Endothelial cell of umbilical vein (primary cell): Measurements from ENCODE around the gene NGFR. TPM values are rescaled to one million over a fixed set of nuclear protein-coding genes. Genes with fewer than 3 reads are reported as not detected.

ENCODE experiments used
- BruUV-seq: library from RNA; stranded (reverse); fragments of 400-500 nt; replicated peaks from 2 replicates; lab custom pipeline; 2021; lab: Mats Ljungman, UMichigan
- CTCF ChIA-PET: fragments of 300-600, 350-600 bp; sonication (Branson Sonifier 250); formaldehyde crosslinking; loops from one replicate; lab custom pipeline; 2021; ENCODE audit warnings: antibody characterized with exemption, inconsistent platforms; lab: Charles Lee
- POLR2A ChIA-PET: fragments of 300-600, 350-600 bp; sonication (Branson Sonifier 250); formaldehyde crosslinking; loops from one replicate; lab custom pipeline; 2021; ENCODE audit warnings: antibody characterized with exemption, inconsistent platforms; lab: Charles Lee
- DNase-seq: peaks from one replicate; pipeline ENCODE4 v3.0.0-alpha.2; 2011; ENCODE audit warnings: low read depth, low spot score
- FAIRE-seq: peaks from 2 replicates; lab custom pipeline; 2011; peaks lifted over from hg19 to GRCh38; lab: Jason Lieb, UNC
- H2AFZ ChIP-seq: 2 replicates; pipeline ENCODE4 v1.6.0; 2012; ENCODE audit warnings: low read depth, low read length, control low read depth, inconsistent platforms
- H3K27ac ChIP-seq: 2 replicates; pipeline ENCODE4 v1.5.1; 2011; ENCODE audit warnings: low read depth, mild to moderate bottlenecking, control low read depth, low read length, moderate library complexity; ENCODE audit not compliant: insufficient read depth
- H3K27me3 ChIP-seq, 2 experiments: 2 replicates each; pipeline versions ENCODE4 v1.6.0 to v1.6.1; 2011; ENCODE audit warnings: low read length in 2 of 2, mixed read lengths in 1 of 2; ENCODE audit not compliant: control insufficient read depth in 2 of 2, insufficient read depth in 2 of 2
- H3K36me3 ChIP-seq, 2 experiments: 2 replicates in 1 of 2; 3 replicates in 1 of 2; pipeline ENCODE4 v1.5.1; 2011; ENCODE audit warnings: low read length in 2 of 2, mild to moderate bottlenecking in 1 of 2, moderate library complexity in 1 of 2; ENCODE audit not compliant: control insufficient read depth in 2 of 2, insufficient read depth in 2 of 2; ENCODE audit errors: extremely low read depth in 1 of 2
- H3K4me1 ChIP-seq: 3 replicates; pipeline ENCODE4 v1.5.1; 2011; ENCODE audit warnings: mild to moderate bottlenecking, low read length; ENCODE audit not compliant: control insufficient read depth, insufficient read depth; ENCODE audit errors: extremely low read depth
- H3K4me2 ChIP-seq: 2 replicates; pipeline ENCODE4 v1.6.1; 2011; ENCODE audit warnings: low read length, control low read depth, mixed read lengths; ENCODE audit not compliant: insufficient read depth
- H3K4me3 ChIP-seq, 3 experiments: fragments of 200-600 bp in 1 of 3; sonication (generic), shearing (Covaris generic) in 1 of 3; replicated peaks in 1 of 3; 2 replicates each; pipeline ENCODE4 v1.5.1; 2011 to 2016; ENCODE audit warnings: control low read depth in 3 of 3, low read length in 3 of 3, mild to moderate bottlenecking in 2 of 3, inconsistent platforms in 1 of 3, low read depth in 1 of 3, moderate library complexity in 1 of 3; ENCODE audit not compliant: insufficient read depth in 1 of 3
- H3K79me2 ChIP-seq: 2 replicates; pipeline ENCODE4 v1.6.0; 2012; ENCODE audit warnings: low read length, inconsistent platforms; ENCODE audit not compliant: control insufficient read depth, insufficient read depth
- H3K9ac ChIP-seq: replicated peaks from 2 replicates; pipeline ENCODE3; 2011; ENCODE audit warnings: low read length, control low read depth; ENCODE audit not compliant: insufficient read depth; ENCODE audit errors: extremely low read depth
- H3K9me1 ChIP-seq: replicated peaks from 3 replicates; pipeline ENCODE4 v1.6.0; 2011; ENCODE audit warnings: mild to moderate bottlenecking, low read length; ENCODE audit not compliant: control insufficient read depth, insufficient read depth; ENCODE audit errors: extremely low read depth
- H3K9me3 ChIP-seq: replicated peaks from 2 replicates; pipeline ENCODE4 v1.5.1; 2012; ENCODE audit warnings: low read length, inconsistent platforms; ENCODE audit not compliant: control insufficient read depth, insufficient read depth
- H4K20me1 ChIP-seq: replicated peaks from 2 replicates; pipeline ENCODE3; 2011; ENCODE audit warnings: mild to moderate bottlenecking, low read length; ENCODE audit not compliant: control insufficient read depth, insufficient read depth; ENCODE audit errors: extremely low read depth
- CTCF ChIP-seq, 2 donors: IDR thresholded peaks; 1 replicate in 1 of 2; 2 replicates in 1 of 2; pipeline ENCODE4 v1.5.1; 2011; ENCODE audit warnings: low read length in 2 of 2, mild to moderate bottlenecking in 2 of 2, moderate library complexity in 2 of 2, control low read depth in 1 of 2, inconsistent platforms in 1 of 2, low read depth in 1 of 2; ENCODE audit not compliant: insufficient read depth in 1 of 2; ENCODE audit errors: extremely low read depth in 1 of 2
- EZH2 ChIP-seq: IDR thresholded peaks from 2 replicates; pipeline ENCODE4 v1.6.1; 2012; ENCODE audit warnings: borderline replicate concordance, low read depth, mild to moderate bottlenecking, moderate library complexity, low read length, inconsistent platforms; ENCODE audit not compliant: severe bottlenecking
- FOS ChIP-seq: IDR thresholded peaks from 2 replicates; pipeline ENCODE4 v1.6.1; 2011; ENCODE audit warnings: mild to moderate bottlenecking, low read length, moderate library complexity, borderline replicate concordance; ENCODE audit not compliant: insufficient read depth
- GATA2 ChIP-seq: IDR thresholded peaks from 2 replicates; pipeline ENCODE4 v1.7.0; 2011; ENCODE audit warnings: low read depth, mild to moderate bottlenecking, moderate library complexity, mixed read lengths, low read length; ENCODE audit not compliant: insufficient read length, insufficient read depth
- JUN ChIP-seq: IDR thresholded peaks from 2 replicates; pipeline ENCODE4 v1.6.1; 2011; ENCODE audit warnings: borderline replicate concordance, low read depth; ENCODE audit not compliant: insufficient read length, insufficient read depth
- MAX ChIP-seq: IDR thresholded peaks from 2 replicates; pipeline ENCODE4 v1.6.1; 2011; ENCODE audit not compliant: insufficient read depth, insufficient read length
- MYC ChIP-seq: IDR thresholded peaks from one replicate; pipeline ENCODE4 v1.6.1; 2011; ENCODE audit warnings: mild to moderate bottlenecking, low read depth, low read length
- POLR2A ChIP-seq: IDR thresholded peaks from 2 replicates; pipeline ENCODE4 v1.6.1; 2012; ENCODE audit warnings: low read depth, mild to moderate bottlenecking, control low read depth, low read length
- POLR2AphosphoS5 ChIP-seq: IDR thresholded peaks from 2 replicates; pipeline ENCODE4 v1.6.1; 2012; ENCODE audit warnings: low read depth, mild to moderate bottlenecking, control low read depth, low read length, moderate library complexity; ENCODE audit not compliant: insufficient read depth
- dilution Hi-C: fragments of 300-500 bp; cut with MboI; formaldehyde crosslinking; loops from one replicate; pipeline ENCODE4 v1.15.0; 2019; ENCODE audit warnings: low sequenced_read_pairs; ENCODE audit not compliant: extremely low pct_ligation_motif_present
- intact Hi-C: fragments of 100-400 bp; cut with micrococcal nuclease; formaldehyde crosslinking; loops from one replicate; pipeline ENCODE4 v1.10.0; 2022
- polyA plus RNA-seq, 4 experiments: library from polyadenylated mRNA; depleted of rRNA in 3 of 4; stranded (reverse) in 3 of 4; unstranded in 1 of 4; fragments of >200 nt; gene quantifications; 2 replicates each; pipeline versions ENCODE4 v1.2.1 to v1.2.3, GENCODE V29; 2011 to 2012; ENCODE audit warnings: missing spikeins in 1 of 4
- total RNA-seq: library from RNA; stranded (reverse); gene quantifications from 2 replicates; pipeline ENCODE4 v1.2.3, GENCODE V29; 2021

The NGFR gene
- total and polyA plus RNA-seq, 2 donors (not counting 3 experiments of a cell fraction or from before 2014, with no cell fraction given) = not detected

GRCh38 chr17:49468811-49469385, 26.2 kb upstream of the NGFR start:
- TF ChIP-seq MYC = no peak
- no peak for TF ChIP-seq CTCF (IDR thresholded peaks at IDR 0.05; ENCODE audit: extremely low read depth in 1 of 2, insufficient read depth in 1 of 2, low read depth in 1 of 2, low read length in 2 of 2)
- TF ChIP-seq POLR2A = no peak
- no peak for TF ChIP-seq EZH2
- TF ChIP-seq GATA2 = no peak
- TF ChIP-seq POLR2AphosphoS5 = no peak
- TF ChIP-seq FOS = no peak
- TF ChIP-seq JUN = no peak
- no peak for TF ChIP-seq MAX
- dilution Hi-C loops (no loop called here), intact Hi-C loops (no loop called here)
- POLR2A ChIA-PET = no interaction called here
- FAIRE-seq (no peak), DNase-seq (no peak)
- Histone ChIP-seq H3K27me3 (peaks cover 36 to 48% of the 10 kb centered on the region in 2 experiments), H3K9ac (no peak overlapping the region), H3K4me1 (no peaks in the 10 kb centered on the region), H3K27ac (no peak overlapping the region), H3K4me3 (no peak overlapping the region), H3K36me3 (no peaks in the 10 kb centered on the region), H4K20me1 (no peaks in the 10 kb centered on the region), H3K79me2 (no peaks in the 10 kb centered on the region), H3K9me3 (no peaks in the 10 kb centered on the region), H2AFZ (no peak overlapping the region), H3K9me1 (no peaks in the 10 kb centered on the region), H3K4me2 (no peak overlapping the region)
- CTCF ChIA-PET = interaction anchor here (0.9 kb wide), 1 partner anchor 89 kb away, joined by 3 read pairs; no protein-coding TSS in a partner anchor
- BruUV-seq = no TSS peak
